ENCODE data around the gene TRPM2.

- TF ChIP-seq CTCF (conservative IDR thresholded peaks at IDR 0.05) (no peak), ZFX (IDR thresholded peaks at IDR 0.05) (no peak)
Measured at GRCh38 chr21:44320847-44321246, 32.6 kb upstream of the TRPM2 start.

Data from C4-2B (cell line).